Stimulated activated CD8-positive, alpha-beta memory T cell treated with anti-CD3 and anti-CD28 coated beads, Interleukin-15, amount 100 ng/mL, for 4 hours (primary cell): ENCODE measurements around the gene SGMS1.
"Not testable (repeated sequence)": the region's sequence is repeated elsewhere in the genome, so short reads cannot be mapped to it uniquely, and the experiment has no call there.

ENCODE experiments used
- DNase-seq, 2 donors: peaks; one replicate each; pipeline ENCODE4 v3.0.0-alpha.2; 2020; ENCODE audit warnings: low read depth in 2 of 2

Gene SGMS1

DNA sequence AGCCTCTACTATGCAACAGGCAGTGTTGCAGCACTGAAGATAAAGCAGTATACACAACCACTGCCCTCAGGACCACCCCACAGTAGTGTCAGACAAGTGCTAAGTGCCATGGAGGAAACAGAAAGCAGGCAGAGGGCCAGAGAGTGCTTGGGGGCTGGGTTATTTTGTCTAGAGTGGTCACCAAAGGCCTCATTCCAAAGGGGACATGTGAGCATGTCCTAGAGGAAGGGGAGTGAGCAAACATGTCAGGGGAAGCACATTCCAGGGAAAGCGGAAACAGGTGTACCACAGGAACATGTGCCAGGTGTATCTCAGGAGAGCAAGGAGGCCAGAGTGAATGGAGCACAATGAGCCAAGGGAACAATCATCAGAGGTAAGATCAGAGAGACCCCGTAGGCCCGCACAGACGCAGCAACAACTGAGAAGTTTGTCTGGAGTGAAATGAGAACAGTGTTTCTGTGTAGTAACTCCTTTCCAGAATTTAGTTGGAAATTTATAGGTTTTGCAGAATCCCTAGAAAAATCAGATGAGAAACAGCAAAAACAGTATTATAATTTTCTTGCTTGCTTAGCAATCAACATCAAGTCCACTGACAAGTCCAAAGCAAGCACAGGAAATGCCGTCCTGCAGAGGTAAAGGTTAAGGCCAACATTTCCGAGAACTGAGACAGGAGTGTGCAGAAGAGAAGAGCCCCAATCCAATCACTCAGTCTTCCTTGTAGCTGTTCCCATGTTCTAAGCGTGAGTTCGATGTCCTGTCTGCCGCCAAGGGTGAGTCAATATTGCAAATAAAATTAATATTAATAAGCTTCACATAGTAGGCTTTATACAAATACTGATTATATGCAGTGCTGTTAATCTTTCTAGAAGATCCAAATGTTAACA, 67.3 kb downstream of the SGMS1 start:
- DNase-seq: no peak

DNA sequence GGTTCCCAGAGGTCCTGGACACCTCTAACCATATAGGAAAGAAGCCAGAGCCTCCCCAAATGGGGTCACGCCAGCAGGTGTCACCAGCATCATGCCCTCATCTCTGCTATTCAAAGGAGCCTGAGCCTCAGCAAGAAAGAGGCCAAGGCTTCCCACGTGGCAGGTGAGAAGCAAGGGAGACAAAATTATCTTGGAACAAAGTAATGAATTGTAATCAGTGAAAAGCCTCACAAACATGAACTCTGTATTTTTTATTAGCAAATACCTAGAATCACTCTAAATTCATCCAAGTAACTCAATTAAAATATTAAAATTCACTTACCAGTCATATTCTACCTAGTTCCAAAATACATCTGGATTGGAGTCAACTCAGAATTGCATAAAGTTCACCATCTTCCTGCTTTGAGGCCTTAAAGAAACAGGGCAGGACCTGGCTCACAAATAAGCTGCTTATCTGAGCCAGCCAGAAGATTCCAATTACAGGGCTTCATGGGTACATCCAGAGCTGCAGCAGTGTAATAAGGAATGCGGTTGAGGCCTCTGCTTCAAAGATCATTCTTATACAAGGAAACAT, 68.7 kb downstream of the SGMS1 start:
- DNase-seq: no peak

GRCh38 chr10:50554376-50554994, 69.3 kb downstream of the SGMS1 start:
- DNase-seq: no peak

- DNase-seq: no peak
Measured at GRCh38 chr10:50552771-50553535, 70.8 kb downstream of the SGMS1 start.

GRCh38 chr10:50552308-50552707, 71.4 kb downstream of the SGMS1 start:
- no peak for DNase-seq

- no peak for DNase-seq
Measured at GRCh38 chr10:50551894-50552293, 71.9 kb downstream of the SGMS1 start.

- DNase-seq: no peak
Measured at GRCh38 chr10:50550291-50550839, 73.4 kb downstream of the SGMS1 start.

DNA sequence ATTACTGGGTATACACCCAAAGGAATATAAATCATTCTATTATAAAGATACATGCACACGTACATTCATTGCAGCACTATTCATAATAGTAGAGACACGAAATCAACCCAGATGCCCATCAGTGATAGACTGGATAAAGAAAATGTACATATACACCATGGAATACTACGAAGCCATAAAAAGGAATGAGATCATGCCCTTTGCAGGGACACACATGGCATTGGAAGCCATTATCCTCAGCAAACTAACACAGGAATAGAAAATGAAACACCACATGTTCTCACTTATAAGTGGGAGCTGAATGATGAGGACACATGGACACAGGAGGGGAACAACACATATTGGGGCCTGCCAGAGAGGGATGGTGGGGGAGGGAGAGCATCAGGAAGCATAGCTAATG, 74.6 kb downstream of the SGMS1 start:
- DNase-seq: not testable (repeated sequence)

DNA sequence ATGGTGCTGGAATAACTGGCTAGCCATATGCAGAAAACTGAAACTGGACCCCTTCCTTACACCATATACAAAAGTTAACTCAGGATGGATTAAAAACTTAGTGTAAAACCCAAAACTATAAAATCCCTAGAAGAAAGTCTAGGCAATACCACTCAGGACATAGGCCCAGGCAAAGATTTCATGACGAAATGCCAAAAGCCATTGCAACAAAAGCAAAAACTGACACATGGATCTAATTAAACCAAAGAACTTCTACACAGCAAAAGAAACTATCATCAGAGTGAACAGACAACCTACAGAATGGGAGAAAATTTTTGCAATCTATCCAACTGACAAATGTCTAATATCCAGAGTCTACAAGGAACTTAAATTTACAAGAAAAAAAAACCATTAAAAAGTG, 75.3 kb downstream of the SGMS1 start:
- DNase-seq: not testable (repeated sequence)

DNA sequence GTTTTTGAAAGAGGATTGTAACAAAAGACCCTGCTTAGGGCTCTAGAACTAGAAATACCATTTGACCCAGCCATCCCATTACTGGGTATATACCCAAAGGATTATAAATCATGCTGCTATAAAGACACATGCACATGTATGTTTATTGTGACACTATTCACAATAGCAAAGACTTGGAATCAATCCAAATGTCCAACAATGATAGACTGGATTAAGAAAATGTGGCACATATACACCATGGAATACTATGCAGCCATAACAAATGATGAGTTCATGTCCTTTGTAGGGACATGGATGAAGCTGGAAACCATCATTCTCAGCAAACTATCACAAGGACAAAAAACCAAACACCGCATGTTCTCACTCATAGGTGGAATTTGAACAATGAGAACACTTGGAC, 77.5 kb downstream of the SGMS1 start:
- not testable (repeated sequence) for DNase-seq

DNA sequence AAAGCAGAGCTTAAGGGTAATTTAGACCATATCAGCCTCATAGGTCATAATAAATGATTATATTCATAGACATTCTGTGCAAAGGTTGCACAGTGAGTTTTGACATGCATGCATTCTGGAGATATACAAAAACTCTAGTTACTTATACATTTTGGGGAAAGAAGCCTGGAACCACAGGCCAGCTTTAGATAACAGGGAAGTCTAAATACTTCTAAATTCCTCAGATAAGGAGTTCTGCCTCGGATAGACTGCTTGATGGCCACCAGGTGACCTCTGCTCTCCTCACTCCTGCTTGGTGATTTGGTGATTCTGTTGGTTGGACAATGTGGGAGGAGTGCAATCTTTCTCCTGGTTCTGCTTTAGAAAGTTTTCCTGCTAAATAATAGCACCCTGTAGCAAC, 77.9 kb downstream of the SGMS1 start:
- DNase-seq: no peak

DNA sequence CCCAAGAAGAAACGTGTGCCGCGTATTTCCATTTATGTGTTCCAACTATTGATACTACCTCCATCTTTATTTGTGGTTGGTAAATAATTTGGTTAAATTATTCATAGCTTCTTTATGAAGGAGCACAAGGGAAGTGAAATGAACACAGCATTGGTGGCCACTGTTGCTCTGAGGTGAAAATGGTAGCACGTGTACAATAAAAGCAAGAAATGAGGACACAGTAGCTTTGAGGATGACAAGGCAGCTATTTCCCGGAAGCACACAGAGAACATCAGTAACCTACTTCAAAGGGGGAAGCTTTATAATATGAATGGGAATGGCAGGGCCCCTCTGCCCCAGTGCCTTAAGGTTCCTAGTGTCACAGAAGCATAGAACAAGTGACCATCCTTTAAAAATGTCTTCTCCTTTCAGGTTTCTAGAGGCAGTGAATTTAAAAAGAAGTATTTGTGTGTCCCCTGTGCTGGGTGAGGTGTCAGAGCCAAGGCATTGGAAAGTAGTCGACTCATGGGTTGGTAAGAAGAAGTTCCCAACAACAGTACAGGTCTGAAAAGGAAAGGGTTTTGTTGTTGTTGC, 78.8 kb downstream of the SGMS1 start:
- no peak for DNase-seq

- DNase-seq: no peak
Measured at GRCh38 chr10:50544095-50544856, 79.5 kb downstream of the SGMS1 start.

DNA sequence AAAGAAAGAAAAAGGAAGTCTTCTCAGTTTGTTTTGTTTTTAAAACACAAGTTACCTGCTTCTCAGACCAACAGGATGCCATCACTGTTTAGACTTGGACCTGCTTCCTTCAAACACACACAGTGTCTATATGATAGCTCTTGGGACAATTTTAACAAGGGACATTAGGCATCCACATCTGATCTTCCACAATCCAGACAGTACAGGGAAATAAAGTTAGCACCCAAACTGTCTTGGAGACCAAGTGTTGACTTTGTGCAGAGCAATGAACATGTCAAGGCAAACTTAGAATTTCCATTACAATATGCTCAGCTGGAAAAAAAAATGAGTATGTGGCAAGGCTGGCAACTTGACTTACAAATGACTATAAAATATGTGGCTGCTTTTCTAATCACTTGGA, 80.9 kb downstream of the SGMS1 start:
- DNase-seq: no peak

DNA sequence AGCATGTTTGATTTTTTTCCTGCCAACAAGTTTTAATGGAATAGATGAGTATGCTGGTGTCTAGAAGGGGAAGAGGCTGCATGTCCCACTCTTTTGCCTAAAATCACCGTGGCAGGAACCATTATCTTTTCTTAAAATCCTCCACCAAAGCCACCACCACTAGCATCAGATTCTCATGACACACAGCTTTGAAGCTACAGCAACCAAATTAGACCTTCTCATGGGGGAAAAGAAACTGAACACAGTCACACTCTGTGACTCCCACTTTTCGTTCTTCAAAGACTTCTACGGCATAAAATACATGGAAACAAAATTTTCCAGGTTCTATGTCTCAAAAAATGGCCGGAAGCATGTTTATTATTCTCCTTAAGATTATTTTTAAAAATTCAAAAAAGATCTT, 81.8 kb downstream of the SGMS1 start:
- no peak for DNase-seq

DNA sequence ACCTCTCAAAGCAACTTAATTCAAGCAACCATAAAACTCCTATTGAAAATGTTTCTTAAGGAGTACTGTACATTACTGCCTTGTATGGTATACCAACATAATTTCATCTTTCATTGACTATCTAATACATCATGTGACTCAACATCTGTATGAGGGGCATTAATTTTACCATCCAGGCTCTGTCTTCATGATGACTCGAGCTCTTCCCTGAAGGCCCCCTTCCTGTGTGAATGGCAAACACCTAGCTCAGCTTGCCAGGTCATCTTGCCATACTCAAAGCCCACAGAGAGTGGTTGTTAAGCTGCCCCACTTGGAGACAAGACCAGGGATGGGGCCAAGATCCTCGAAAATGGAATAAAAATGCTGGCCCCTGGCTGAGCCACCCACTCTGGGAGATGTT, 82.4 kb downstream of the SGMS1 start:
- DNase-seq: no peak

DNA sequence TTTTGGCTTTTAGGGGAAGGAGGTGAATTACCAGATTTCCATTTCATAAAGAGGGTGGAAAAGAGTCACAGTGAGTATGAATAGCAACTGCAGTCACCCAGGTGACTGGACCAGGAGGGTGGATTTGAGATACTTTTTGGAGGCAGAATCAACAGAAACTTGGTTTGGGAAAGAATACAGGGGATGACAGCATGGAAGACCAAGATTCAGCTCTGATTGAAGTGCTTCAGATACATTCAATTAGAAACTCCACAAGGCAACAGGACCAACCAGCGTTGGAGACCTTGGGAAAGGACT, 83.0 kb downstream of the SGMS1 start:
- DNase-seq: no peak

DNA sequence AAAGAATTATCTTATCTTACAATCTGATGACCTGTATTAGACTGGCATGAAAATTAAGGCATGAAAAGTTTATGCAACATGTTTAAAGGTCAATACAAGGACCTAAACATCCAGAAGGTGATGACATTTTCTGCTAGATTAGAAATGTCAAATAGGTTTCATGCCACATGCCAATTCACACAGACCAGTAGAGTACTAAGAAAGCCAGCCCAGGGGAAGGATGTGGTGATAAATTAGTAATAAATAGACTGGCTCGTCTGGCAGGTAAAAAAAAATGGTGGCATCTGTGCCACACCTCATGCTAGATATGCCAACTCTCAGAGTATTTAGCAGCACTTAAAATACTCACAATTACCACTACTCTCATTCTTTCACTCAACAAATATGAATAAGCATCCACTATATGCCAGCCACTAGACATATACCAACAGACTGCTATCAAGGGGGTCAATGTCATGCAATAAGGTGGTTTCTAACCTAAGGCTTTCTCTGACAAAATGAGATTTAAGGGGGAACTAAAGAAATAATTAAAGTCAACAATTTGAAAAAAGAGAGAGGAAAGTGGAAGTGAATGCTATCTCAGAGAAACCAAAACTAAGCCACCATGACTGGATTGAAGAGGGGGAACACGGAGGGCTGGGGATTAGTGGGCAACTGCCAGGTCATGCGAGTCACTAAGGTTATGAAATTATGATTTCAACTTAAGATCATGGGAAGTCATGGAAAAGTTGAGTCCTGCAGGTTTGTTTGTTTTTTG, 83.5 kb downstream of the SGMS1 start:
- no peak for DNase-seq

DNA sequence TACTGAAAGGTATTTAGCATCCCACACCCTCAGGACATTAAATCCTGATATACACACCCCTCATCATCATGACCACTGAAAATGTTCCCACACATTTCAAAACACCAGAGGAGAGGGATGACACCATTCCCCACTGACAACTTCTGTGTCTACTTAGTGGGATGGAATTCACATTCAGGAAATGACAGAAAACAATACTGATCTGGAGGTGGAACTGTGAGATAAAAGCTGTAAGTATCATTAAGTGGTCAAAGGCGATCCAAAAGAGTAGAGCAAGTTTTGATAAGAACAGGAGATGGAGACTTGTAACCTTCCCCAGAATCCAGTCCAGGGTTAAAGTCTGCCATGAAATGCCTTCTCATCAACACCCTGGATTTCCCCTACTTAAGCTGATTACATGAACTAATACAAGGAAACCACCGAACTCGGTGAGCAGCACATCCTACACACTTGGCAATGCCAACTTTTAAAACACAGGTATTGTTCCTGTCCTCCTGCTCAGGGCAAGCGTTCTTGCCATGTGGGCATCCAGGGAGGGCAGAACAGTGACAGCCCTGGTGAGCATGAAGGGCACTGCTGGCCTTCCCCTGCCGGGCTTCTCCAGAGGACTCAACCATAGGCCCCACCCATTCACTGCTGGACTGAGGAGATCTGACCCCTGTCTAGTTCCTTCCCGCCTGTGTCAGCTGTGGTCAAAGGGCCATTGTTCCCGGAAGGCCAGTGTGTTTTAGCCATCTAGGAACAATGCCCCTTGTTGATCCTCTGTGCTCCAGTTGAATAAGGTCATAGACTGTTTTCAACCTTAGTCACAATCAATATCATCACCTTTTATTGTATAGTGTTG, 85.0 kb downstream of the SGMS1 start:
- DNase-seq: no peak
